ENCODE data around the gene PXDN.

The PXDN gene

GRCh38 chr2:1642066-1642861 is 102.1 kb downstream of the PXDN start:
- no peak for TF ChIP-seq POLR2A (IDR thresholded peaks at IDR 0.05; ENCODE audit: low read length)
- no peak for TF ChIP-seq GATA1 (IDR thresholded peaks at IDR 0.05; ENCODE audit: low read depth, low read length)
- no peak for DNase-seq

- TF ChIP-seq GATA1 (IDR thresholded peaks at IDR 0.05; ENCODE audit: low read depth, low read length), result no peak
- TF ChIP-seq POLR2A (IDR thresholded peaks at IDR 0.05; ENCODE audit: low read length), result no peak
- no peak for DNase-seq
These were observed 102.8 kb downstream of the PXDN start for GRCh38 chr2:1641523-1641922.

GRCh38 chr2:1640301-1641135 is 103.8 kb downstream of the PXDN start:
- no peak for DNase-seq
- no peak for TF ChIP-seq GATA1 (IDR thresholded peaks at IDR 0.05; ENCODE audit: low read depth, low read length)

GRCh38 chr2:1639086-1639858 is 105.0 kb downstream of the PXDN start:
- DNase-seq, result no peak
- TF ChIP-seq GATA1 (IDR thresholded peaks at IDR 0.05; ENCODE audit: low read depth, low read length) (no peak), POLR2A (IDR thresholded peaks at IDR 0.05; ENCODE audit: low read length) (no peak)

- DNase-seq, result no peak
- TF ChIP-seq GATA1 (IDR thresholded peaks at IDR 0.05; ENCODE audit: low read depth, low read length), result no peak
- no peak for TF ChIP-seq POLR2A (IDR thresholded peaks at IDR 0.05; ENCODE audit: low read length)
These were observed 105.9 kb downstream of the PXDN start for GRCh38 chr2:1638281-1638860.

GRCh38 chr2:1636791-1637415 is 107.4 kb downstream of the PXDN start:
- no peak for DNase-seq
- no peak for TF ChIP-seq POLR2A (IDR thresholded peaks at IDR 0.05; ENCODE audit: low read length)
- no peak for TF ChIP-seq GATA1 (IDR thresholded peaks at IDR 0.05; ENCODE audit: low read depth, low read length)

GRCh38 chr2:1635823-1636222 is 108.5 kb downstream of the PXDN start:
- TF ChIP-seq POLR2A (IDR thresholded peaks at IDR 0.05; ENCODE audit: low read length) (no peak), GATA1 (IDR thresholded peaks at IDR 0.05; ENCODE audit: low read depth, low read length) (no peak)
- no peak for DNase-seq

GRCh38 chr2:1634681-1635341 is 109.5 kb downstream of the PXDN start:
- no peak for DNase-seq
- TF ChIP-seq GATA1 (IDR thresholded peaks at IDR 0.05; ENCODE audit: low read depth, low read length) (no peak), POLR2A (IDR thresholded peaks at IDR 0.05; ENCODE audit: low read length) (no peak)

GRCh38 chr2:1633936-1634587 is 110.3 kb downstream of the PXDN start:
- DNase-seq, result no peak
- TF ChIP-seq GATA1 (IDR thresholded peaks at IDR 0.05; ENCODE audit: low read depth, low read length) (no peak), POLR2A (IDR thresholded peaks at IDR 0.05; ENCODE audit: low read length) (no peak)

GRCh38 chr2:1633092-1633671 is 111.1 kb downstream of the PXDN start:
- no peak for DNase-seq
- no peak for TF ChIP-seq POLR2A (IDR thresholded peaks at IDR 0.05; ENCODE audit: low read length)
- no peak for TF ChIP-seq GATA1 (IDR thresholded peaks at IDR 0.05; ENCODE audit: low read depth, low read length)

GRCh38 chr2:1632510-1632909 is 111.8 kb downstream of the PXDN start:
- TF ChIP-seq GATA1 (IDR thresholded peaks at IDR 0.05; ENCODE audit: low read depth, low read length), result no peak
- no peak for TF ChIP-seq POLR2A (IDR thresholded peaks at IDR 0.05; ENCODE audit: low read length)
- DNase-seq, result no peak

- TF ChIP-seq POLR2A (IDR thresholded peaks at IDR 0.05; ENCODE audit: low read length) (no peak), GATA1 (IDR thresholded peaks at IDR 0.05; ENCODE audit: low read depth, low read length) (no peak)
- DNase-seq, result no peak
These were observed 112.3 kb downstream of the PXDN start for GRCh38 chr2:1632002-1632348.
